Raji (cell line): ENCODE data around the gene LRRC3.

ENCODE experiments used
- POLR2A ChIP-seq: IDR thresholded peaks from 2 replicates; pipeline ENCODE4 v1.6.1; 2011; ENCODE audit warnings: low read depth, low read length, control low read depth; ENCODE audit not compliant: insufficient read depth

LRRC3 gene

GRCh38 chr21:44500111-44500510 lies 44.8 kb downstream of the LRRC3 start:
- no peak for TF ChIP-seq POLR2A

GRCh38 chr21:44502171-44502958 lies 47.1 kb downstream of the LRRC3 start:
- no peak for TF ChIP-seq POLR2A

GRCh38 chr21:44503901-44504399 lies 48.6 kb downstream of the LRRC3 start:
- no peak for TF ChIP-seq POLR2A

- no peak for TF ChIP-seq POLR2A
These were observed 50.5 kb downstream of the LRRC3 start for GRCh38 chr21:44505673-44506278.

- TF ChIP-seq POLR2A = no peak
These were observed 51.3 kb downstream of the LRRC3 start for GRCh38 chr21:44506279-44507255.

GRCh38 chr21:44507673-44508425 lies 52.5 kb downstream of the LRRC3 start:
- TF ChIP-seq POLR2A = no peak

DNA sequence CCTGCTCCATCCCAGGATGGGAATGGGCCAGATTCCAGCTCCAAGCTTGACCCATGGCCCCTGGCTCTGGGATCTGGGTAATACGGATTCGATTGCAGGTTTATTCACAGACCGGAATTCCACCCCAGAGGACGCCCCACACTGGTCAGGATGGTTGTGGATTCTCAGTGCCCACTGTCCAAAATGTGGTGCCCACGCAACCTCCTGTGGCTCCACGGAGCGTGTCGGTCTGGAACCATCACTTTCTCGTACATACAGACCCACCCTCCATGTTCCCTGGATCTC lies 53.1 kb downstream of the LRRC3 start:
- no peak for TF ChIP-seq POLR2A

- no peak for TF ChIP-seq POLR2A
These were observed 53.6 kb downstream of the LRRC3 start for GRCh38 chr21:44508711-44509445.

DNA sequence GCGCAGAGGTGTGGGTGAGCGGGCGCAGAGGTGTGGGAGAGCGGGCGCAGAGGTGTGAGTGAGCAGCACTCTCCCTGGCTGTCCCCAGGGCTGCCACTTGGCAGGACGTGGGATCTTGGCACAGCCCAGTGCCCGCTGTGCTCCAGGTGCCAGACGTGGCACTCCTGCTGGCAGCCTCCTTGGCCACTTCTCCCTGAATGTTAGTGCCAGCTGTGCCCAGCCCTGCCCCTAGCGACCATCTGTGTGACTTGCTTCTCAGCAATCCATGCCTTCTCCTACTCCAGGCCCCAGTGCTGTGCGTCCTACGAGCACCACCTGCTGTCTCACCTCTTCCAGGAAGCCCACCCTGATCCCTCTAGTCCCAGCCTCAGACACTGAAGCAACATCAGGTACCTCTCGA lies 54.2 kb downstream of the LRRC3 start:
- TF ChIP-seq POLR2A = no peak

DNA sequence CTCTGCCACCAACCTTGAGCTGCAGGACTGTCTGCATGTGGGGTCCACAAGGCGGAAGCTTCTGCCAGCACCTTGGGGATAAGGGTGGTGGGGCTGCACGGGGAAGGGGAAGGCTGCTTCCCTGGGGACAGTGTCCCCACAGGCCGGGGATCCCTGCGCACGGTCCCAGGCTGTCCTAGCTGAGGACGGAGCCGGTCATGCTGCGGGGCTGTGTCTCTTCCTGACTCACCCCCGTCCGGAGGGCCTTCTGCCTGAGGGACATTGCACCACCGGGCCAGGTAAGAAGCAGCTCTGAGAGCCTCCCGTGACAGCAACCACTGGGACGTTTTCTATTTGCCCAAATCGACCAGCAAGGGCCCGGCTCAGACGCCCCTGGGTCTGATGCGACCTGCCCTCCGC lies 54.8 kb downstream of the LRRC3 start:
- no peak for TF ChIP-seq POLR2A

- no peak for TF ChIP-seq POLR2A
These were observed 55.4 kb downstream of the LRRC3 start for GRCh38 chr21:44510508-44511218.

DNA sequence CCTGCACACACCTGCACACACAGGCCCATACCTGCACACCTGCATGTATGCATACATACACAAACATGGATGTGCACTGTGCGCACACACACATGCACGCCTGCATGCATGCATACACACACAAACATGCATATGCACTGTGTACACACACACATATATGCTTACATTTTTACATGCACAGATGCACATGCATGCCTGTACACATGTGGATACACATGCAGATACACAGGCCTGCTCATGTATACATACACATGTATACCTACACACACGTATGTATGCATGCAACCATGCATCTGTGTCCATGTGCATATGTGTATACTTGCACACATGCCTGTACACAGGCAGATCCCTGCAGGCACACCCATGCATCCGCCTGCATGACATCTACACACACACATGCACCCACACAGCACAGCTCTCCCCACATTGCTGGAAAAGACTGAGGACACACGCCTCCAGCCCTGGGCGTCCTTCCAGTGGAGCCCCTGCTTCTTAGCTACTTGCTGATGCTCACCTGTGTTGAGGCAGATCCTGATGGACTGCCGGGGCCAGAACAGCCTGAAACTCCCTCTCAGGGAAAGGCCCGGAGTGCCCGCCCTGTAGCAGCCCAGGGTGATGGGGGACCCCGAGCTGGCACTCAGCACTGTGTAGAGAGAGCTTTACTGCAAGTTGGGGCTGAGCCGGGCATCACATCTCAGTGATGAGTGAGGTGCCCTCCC lies 56.1 kb downstream of the LRRC3 start:
- no peak for TF ChIP-seq POLR2A
